GM10248 (cell line): ENCODE data around the gene IHH.

Source experiments
- CTCF ChIA-PET: fragments of 300-600 bp; sonication (Branson Sonifier 250); formaldehyde crosslinking; extraction: SDS; loops from one replicate; lab custom pipeline; 2021; ENCODE audit warnings: antibody characterized with exemption; lab: Yijun Ruan, JAX
- POLR2A ChIA-PET: fragments of 350-650 bp; sonication (Branson Sonifier 250); formaldehyde crosslinking; extraction: SDS; loops from one replicate; lab custom pipeline; 2020; ENCODE audit warnings: antibody characterized with exemption; lab: Yijun Ruan, JAX
- DNase-seq: peaks from one replicate; pipeline ENCODE4 v3.0.0; 2012; ENCODE audit errors: extremely low spot score
- TF ChIP-seq, protein P1 (sequence below): IDR thresholded peaks from 2 replicates; pipeline ENCODE4 v1.5.1; 2012; ENCODE audit warnings: mild to moderate bottlenecking, low read depth; ENCODE audit errors: extremely low read depth, missing control alignments, control extremely low read depth

The IHH gene

DNA sequence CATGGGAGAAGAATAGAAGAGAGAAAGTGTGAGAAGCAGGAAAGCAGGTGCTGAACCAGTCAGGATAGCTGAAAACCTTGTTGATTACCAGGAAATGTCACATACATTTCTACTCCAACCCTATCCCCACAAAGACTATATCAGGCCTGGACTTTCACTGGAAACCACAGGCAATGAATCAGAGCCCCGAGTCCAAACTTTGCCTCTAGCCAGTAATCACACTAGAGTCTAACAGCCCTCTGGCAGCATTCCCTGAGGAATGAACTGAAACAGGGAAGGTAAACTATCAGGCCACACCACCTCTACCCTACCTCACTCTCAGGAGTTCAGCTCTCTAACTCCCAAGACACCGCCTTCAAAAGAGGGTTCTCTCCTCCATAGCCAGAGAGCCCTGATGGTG is 18.7 kb upstream of the IHH start:
- DNase-seq = no peak
- TF ChIP-seq, protein P1, sequence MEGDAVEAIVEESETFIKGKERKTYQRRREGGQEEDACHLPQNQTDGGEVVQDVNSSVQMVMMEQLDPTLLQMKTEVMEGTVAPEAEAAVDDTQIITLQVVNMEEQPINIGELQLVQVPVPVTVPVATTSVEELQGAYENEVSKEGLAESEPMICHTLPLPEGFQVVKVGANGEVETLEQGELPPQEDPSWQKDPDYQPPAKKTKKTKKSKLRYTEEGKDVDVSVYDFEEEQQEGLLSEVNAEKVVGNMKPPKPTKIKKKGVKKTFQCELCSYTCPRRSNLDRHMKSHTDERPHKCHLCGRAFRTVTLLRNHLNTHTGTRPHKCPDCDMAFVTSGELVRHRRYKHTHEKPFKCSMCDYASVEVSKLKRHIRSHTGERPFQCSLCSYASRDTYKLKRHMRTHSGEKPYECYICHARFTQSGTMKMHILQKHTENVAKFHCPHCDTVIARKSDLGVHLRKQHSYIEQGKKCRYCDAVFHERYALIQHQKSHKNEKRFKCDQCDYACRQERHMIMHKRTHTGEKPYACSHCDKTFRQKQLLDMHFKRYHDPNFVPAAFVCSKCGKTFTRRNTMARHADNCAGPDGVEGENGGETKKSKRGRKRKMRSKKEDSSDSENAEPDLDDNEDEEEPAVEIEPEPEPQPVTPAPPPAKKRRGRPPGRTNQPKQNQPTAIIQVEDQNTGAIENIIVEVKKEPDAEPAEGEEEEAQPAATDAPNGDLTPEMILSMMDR = no peak
- ChIA-PET CTCF (interaction anchor here (2.2 to 7.5 kb wide), 4 partner anchors 7 to 76 kb away, joined by 10 to 41 read pairs (median 18); no protein-coding TSS in a partner anchor), POLR2A (no interaction called here)

DNA sequence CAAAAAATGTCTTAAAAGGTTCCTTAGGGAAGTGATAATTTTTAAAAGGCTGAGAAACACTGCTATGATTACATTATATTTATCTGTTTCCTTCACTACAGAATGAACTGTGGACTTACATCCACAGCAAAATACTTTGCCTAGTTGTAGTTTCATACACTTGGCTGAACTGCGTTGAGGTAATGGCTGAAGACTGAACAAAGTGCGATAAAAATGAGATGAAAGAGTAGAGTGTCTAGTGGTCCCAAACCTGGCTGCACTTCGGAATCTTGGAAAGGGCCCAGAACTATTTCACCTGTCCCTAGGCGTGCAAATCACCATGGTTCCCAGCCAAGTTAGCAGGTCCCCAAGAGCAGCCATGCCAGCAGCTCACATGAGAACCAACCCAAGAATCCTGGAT is 18.2 kb upstream of the IHH start:
- POLR2A ChIA-PET = no interaction called here
- TF ChIP-seq, protein P1 = no peak
- DNase-seq = no peak
- CTCF ChIA-PET = interaction anchor here (2.5 to 7.5 kb wide), 2 partner anchors 40 to 76 kb away, joined by 10 to 41 read pairs; no protein-coding TSS in a partner anchor

DNA sequence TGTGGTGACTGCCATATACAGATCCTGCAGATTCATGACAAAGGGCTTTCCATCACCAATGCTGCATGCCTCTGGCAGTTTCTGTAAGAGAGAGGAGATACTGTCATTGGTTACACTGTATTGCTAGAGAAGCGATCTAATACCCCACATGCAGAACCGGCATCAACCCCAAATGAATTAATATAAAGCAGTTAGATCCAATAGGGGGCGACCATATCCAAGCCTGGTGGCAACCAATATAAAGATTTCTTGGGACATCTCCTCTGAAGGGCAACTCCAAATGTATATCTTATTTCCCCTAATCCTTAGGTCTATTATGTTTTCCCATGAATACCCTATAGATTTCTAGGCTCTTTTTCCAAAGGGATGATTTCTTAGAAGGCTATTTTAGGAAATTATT is 17.4 kb upstream of the IHH start:
- TF ChIP-seq, protein P1 = no peak
- ChIA-PET CTCF (interaction anchor here (7.5 kb wide), 1 partner anchor 41 kb away, joined by 41 read pairs; no protein-coding TSS in a partner anchor), POLR2A (no interaction called here)
- DNase-seq = peak; percentile 8

DNA sequence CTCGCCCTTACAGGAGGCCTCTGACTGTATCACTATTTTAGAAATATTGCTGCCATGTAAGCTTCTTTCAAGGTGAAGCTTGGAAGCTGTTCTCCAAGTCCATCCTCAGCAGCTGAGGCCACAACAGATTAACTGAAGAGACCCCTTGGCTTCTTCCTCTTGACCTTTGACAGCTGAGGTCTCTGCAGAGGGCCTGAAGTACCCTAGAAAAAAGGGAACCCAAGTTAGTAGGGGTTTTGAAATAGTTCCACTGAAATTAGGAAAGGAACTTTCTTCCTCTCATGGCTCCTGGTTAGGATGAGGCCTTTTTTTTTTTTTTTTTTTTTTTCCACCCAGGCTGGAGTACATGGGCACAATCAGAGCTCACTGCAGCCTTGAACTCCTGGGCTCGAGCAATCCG is 15.5 kb upstream of the IHH start:
- TF ChIP-seq, protein P1 = no peak
- ChIA-PET CTCF (interaction anchor here (0.7 to 13.0 kb wide), 9 partner anchors 11 to 78 kb away, joined by 3 to 208 read pairs (median 18); no protein-coding TSS in a partner anchor), POLR2A (no interaction called here)
- no peak for DNase-seq

DNA sequence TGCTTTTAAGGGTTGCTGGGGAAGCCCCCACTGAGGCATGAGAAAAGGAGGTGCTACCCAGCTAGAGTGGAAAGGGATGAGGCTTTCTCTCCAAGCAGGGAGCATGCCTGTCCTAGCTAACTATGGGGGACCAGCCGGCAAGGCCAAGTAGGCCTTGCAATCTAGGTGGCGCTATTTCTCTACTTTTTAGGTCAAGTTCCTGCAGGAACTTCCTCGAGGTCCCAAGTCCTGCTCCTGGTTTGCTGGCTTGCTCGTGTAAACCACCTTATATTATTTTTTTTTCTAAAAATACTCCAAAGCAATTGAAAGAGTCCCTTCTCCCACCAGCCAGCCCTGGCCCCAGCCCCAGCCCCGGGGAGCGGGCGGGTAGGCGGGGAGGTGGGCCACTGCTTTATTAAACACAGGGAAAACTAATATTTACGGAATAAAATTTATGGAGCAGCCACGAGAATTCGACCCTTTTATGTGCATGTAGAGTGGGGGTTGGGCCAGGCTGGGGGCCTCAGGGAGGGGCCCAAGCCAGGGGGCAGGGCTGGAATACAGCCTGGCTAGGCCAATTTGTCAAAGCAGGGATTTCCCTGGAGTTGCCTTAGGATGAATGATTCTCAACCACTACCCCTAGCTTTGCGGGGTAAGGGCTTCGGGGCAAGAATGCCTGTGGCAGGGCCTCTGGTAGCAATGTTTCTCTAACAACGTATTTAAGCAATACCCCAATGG is 12.8 kb upstream of the IHH start:
- ChIA-PET CTCF (interaction anchor here (0.8 to 13.0 kb wide), 26 partner anchors 8 to 181 kb away, joined by 3 to 208 read pairs (median 8); partner anchors contain the start of genes CFAP65, IHH, NHEJ1 and TUBA4A), POLR2A (no interaction called here)
- peak; percentile 67 for DNase-seq

DNA sequence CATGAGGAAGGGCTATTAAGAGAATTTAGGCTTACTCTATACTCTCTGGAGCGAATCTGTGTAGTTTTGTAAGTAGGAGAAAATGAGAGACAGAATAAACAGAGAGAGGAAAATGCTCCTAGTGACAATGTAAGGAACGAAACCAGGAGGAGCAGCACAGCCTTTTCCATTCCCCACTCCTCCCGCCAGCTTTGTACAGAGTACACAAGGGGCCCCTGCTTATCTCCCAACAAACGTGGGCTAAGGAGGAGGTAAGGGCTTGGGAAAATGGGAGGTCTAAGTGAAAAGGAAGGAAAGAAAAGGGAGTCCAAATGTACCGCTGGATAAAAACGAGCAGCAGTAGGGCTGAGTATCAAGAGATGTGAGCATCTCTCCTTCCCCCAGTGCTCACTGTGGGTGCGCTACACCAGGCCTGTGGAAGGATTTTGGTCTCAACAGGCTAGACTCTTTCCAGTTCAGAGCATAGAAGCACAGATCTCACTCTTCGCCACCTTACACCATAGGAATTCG is 12.1 kb upstream of the IHH start:
- CTCF ChIA-PET = interaction anchor here (0.7 to 13.0 kb wide), 30 partner anchors 9 to 222 kb away, joined by 3 to 208 read pairs (median 5); partner anchors contain the start of genes CFAP65, IHH, NHEJ1 and TUBA4A
- TF ChIP-seq, protein P1 = no peak
- no peak for DNase-seq
- POLR2A ChIA-PET = no interaction called here

More for the DNA sequence above, 12.8 kb upstream of the IHH start:
- TF ChIP-seq, protein P1 = peak; percentile 55
